ENCODE data around the gene MRTFB.

DNA sequence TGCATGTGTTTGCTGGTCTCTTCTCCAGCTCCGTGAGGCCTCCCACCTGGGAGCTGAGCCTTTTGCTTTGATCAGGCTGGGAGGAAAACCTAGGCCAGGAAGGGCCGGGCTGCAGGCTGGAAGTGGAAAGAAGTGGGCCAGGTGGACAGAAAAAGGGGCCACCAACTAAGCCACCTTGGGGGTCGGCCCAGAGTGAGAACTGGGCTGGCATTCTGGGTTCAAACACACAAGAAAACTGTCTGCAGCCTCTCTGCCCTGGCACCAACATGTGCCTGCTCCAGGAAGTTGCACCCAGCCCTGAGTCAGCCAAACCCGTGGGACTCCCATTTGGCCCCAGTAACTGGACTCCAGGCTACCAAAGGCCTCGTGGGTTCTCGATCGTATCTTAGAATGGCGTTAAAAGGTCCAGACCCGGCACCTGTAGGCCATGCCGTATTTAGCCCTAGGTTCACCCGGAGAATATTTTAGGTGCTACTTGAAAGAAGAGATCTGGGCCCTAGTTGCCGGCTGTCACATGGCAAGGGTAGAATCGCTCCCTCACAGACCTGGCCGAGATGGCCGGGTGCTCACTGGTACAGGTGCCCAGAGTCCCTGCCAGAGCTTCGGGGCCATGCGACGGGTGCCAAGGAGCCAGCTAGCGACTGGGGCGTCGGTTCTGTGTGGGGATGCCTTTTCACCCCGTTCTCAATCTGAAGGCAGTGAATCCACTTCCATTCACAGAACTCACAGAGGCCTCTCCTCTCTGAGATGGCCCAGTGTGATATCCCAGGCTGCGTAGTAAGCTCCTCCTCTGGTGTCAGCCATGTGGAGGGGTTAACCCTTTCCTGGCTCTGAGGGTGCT, 236.6 kb downstream of the MRTFB start:
- TF ChIP-seq POLR2A (IDR thresholded peaks at IDR 0.05), result no peak
- TF ChIP-seq CTCF (IDR thresholded peaks at IDR 0.05), result no peak
- no peak for TF ChIP-seq EP300 (IDR thresholded peaks at IDR 0.05)
